Fibroblast of pulmonary artery (primary cell): Measurements from ENCODE around the gene ZBTB44.
"Not testable (repeated sequence)": the region's sequence is repeated elsewhere in the genome, so short reads cannot be mapped to it uniquely, and the experiment has no call there.

Experiments
- DNase-seq: peaks from one replicate; pipeline ENCODE4 v3.0.0-alpha.2; 2010; ENCODE audit warnings: low read depth
- H3K4me3 ChIP-seq: replicated peaks from 2 replicates; pipeline ENCODE4 v1.5.1; 2011; ENCODE audit warnings: low read depth, mild to moderate bottlenecking, control low read depth, low read length, moderate library complexity
- CTCF ChIP-seq: IDR thresholded peaks from 2 replicates; pipeline ENCODE4 v1.5.1; 2011; ENCODE audit warnings: mild to moderate bottlenecking, control low read depth, low read length, inconsistent platforms; ENCODE audit errors: missing control alignments

The ZBTB44 gene

GRCh38 chr11:130249371-130249770 is 65.3 kb downstream of the ZBTB44 start:
- no peak overlapping the region for H3K4me3 ChIP-seq
- DNase-seq = no peak
- no peak for TF ChIP-seq CTCF

- DNase-seq = no peak
- no peak overlapping the region for H3K4me3 ChIP-seq
- TF ChIP-seq CTCF = no peak
These were observed 67.4 kb downstream of the ZBTB44 start for GRCh38 chr11:130247319-130247718.

- no peak for TF ChIP-seq CTCF
- H3K4me3 ChIP-seq = no peak overlapping the region
- peak; percentile 51 for DNase-seq
These were observed 68.0 kb downstream of the ZBTB44 start for GRCh38 chr11:130246738-130247137.

- no peak for TF ChIP-seq CTCF
- no peak for DNase-seq
- H3K4me3 ChIP-seq = no peak overlapping the region
These were observed 68.4 kb downstream of the ZBTB44 start for GRCh38 chr11:130246270-130246669.

GRCh38 chr11:130245375-130245774 is 69.3 kb downstream of the ZBTB44 start:
- H3K4me3 ChIP-seq, DNase-seq: not testable (repeated sequence)

- no peak overlapping the region for H3K4me3 ChIP-seq
- DNase-seq = no peak
- TF ChIP-seq CTCF = no peak
These were observed 69.9 kb downstream of the ZBTB44 start for GRCh38 chr11:130244848-130245247.

- no peak overlapping the region for H3K4me3 ChIP-seq
- no peak for TF ChIP-seq CTCF
- no peak for DNase-seq
These were observed 70.9 kb downstream of the ZBTB44 start for GRCh38 chr11:130243816-130244215.

GRCh38 chr11:130241713-130242112 is 73.0 kb downstream of the ZBTB44 start:
- no peak for DNase-seq
- no peak for TF ChIP-seq CTCF
- H3K4me3 ChIP-seq = no peak overlapping the region
